GM12873 (cell line): Measurements from ENCODE around the gene ARMC3.

ENCODE experiments used
- TF ChIP-seq, protein P1 (sequence below): IDR thresholded peaks from 2 replicates; pipeline ENCODE4 v1.5.1; 2012; ENCODE audit warnings: low read depth, mild to moderate bottlenecking, moderate library complexity, low read length, control low read depth; ENCODE audit not compliant: insufficient read depth; ENCODE audit errors: missing control alignments

ARMC3 gene

DNA sequence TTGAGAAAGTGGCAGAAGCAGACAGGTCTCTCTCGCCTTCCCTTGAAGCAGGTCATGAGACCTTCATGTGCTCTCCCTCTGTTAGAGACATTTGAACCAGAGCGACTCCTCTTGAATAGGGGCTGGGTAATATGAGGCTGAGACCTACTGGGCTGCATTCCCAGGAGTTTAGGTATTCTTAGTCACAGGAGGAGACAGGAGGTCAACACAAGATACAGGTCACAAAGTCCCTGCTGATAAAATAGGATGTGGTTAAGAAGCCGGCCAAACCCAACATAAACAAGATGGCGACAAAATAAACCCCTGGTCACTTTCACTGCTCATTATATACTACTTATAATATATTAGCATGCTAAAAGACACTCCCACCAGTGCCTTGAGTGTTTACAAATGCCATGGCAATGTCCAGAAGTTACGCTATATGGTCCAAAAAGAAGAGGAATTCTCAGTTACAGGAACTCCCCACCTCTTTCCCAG is 124.0 kb downstream of the ARMC3 start:
- TF ChIP-seq, protein P1, sequence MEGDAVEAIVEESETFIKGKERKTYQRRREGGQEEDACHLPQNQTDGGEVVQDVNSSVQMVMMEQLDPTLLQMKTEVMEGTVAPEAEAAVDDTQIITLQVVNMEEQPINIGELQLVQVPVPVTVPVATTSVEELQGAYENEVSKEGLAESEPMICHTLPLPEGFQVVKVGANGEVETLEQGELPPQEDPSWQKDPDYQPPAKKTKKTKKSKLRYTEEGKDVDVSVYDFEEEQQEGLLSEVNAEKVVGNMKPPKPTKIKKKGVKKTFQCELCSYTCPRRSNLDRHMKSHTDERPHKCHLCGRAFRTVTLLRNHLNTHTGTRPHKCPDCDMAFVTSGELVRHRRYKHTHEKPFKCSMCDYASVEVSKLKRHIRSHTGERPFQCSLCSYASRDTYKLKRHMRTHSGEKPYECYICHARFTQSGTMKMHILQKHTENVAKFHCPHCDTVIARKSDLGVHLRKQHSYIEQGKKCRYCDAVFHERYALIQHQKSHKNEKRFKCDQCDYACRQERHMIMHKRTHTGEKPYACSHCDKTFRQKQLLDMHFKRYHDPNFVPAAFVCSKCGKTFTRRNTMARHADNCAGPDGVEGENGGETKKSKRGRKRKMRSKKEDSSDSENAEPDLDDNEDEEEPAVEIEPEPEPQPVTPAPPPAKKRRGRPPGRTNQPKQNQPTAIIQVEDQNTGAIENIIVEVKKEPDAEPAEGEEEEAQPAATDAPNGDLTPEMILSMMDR: no peak

DNA sequence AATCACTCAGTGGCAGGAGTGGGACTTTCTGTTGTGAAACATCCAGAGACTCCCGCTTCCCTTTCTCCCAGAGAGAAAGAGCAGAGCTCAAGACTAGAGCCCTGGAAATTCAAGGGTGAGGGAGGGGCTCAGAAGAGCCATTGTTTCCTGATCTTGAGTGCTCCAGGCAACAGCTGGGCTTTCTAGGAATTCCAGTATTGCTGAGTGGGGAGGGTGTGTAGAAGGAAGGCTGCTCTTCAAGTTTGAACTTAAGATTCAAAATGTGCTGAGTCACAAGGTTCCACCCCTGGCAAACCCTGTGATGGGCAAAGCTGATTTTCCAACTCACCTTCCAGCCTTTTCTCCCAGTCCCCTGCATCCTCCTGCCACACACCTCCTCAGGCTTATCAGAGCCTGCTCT is 125.2 kb downstream of the ARMC3 start:
- TF ChIP-seq, protein P1: no peak

DNA sequence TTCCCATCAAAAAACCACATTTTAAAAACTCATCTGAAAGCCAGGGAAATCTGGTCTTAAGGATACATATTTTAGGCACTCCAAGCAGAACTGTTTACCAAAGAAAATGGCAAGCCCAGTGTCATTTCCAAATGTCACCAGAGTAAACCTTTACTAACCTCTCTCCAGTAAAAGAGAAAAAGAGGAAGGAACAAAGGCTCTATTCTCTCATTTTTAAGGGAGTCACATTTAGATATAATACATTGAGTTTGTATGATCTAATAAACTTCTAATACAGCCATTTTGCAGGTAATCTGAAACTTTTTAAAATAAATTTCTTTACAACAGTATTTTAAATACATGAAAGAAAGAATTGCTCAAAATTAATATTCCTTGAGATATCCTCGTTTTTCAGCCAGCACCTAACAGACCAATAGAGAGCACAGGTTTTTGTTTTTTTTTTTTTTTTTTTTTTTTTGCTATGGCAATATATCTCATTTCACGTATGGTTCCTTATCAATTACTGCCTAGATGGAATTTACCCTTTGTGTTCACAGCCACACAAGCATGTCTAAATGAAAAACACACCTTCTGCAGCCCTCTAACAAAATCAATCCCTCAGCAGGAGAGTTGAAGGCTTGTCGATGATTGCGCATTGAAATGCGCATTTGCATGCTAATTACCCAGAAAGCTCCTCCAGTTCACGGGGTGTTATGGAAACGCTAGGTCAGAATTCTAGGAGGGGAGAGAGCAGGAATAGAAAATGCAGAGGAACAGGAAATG is 127.8 kb downstream of the ARMC3 start:
- TF ChIP-seq, protein P1: no peak

DNA sequence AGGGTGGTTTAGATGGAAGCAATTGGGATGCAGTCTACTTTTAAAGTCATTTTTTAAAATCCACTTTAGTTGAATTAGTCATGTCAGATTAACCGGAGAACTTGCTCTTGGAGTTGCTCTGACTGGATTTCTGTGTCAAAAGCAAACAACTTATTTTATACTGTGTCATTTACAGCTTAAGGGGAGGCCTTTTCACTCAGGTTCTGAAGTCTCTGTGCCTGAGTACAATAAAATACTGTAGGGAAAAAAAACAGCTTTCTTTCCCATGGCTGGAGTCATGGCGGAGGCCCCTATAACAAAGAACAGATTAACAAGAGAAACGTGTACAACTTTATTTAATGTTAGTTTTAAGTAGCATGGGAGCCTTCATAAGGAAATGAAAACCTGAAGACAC is 128.3 kb downstream of the ARMC3 start:
- TF ChIP-seq, protein P1: no peak

DNA sequence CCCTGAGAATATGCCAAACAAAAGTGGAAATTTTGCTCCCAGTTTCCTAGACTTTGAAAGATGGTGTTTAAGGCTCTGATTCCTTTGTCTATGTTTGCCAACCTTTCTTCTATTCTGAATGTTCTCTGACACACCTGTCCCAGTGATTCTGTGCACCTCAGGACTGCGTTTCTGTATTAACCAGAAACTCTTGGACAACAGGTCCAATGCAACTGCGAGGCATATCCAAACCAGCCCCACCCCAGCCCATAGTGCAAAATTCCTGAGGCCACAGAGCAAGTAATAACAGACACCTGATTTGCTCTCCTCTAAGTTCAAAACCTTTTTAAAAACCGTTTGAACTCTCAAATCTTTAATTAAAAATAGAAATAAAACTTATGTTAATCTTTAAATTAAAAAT is 130.5 kb downstream of the ARMC3 start:
- TF ChIP-seq, protein P1: no peak

DNA sequence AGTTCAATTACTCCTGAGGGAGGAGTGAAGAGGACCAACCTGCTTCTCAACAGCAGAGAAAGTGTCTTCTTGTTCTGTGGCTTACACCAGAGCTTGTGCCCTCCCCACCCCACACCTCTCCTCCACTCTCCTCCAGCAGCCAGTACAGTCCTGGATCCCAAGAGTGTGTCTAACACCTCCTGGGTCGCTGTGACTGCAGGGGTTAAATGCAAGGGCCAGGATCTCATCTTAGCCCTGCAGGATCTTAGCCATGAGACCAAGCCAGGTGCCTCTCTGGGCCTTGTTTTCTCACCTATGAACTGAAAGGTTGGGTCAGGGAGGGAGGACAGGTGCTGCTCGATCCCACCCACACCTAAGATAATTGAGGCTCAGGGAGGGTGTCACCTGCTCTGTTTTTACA is 133.1 kb downstream of the ARMC3 start:
- TF ChIP-seq, protein P1: no peak

DNA sequence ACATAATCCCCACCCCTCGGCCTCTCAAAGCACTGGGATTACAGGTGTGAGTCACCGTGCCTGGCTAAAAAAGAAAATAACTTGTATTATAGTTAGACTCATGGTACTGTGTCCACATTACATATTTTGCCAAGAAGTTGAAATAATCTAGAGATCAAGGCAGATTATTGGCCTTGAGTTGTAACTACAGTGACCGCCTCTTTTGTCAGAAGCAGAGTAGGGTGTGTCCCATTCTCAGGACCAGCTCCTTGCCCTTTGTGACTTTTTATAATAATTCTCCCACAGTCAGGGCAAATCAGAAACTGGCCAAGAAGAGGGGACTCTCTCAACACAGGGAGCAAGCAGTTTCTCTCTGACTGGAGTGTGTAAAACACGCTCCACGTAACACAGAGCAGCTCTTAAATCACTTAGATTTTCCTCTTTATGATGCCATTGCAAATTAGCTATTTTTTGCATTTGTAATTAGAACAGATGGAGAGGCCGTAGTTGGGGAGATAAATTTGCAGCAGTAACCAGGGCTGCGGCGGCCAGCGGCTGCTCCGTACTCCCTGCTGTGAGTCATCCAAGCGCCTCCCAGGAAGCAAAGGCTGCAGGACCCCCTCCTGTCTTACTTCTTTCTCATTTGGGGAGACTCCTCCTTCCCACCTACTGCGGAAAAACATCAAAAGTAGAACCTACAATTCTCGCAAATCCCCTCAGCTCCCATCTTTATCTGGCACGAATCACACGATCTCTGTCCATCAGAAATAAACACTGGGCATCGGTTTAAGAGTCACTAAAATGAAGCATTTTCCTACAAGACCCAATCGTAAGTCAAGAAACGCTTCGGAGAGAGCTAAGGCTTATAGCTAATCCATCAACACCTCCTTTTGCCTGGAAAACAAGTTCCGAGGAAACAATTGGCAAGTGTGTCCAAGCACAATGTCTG is 135.5 kb downstream of the ARMC3 start:
- TF ChIP-seq, protein P1: no peak
